Measurements from ENCODE around the gene XPO1.
"Not testable (repeated sequence)": the region's sequence is repeated elsewhere in the genome, so short reads cannot be mapped to it uniquely, and the experiment has no call there.

The XPO1 gene

DNA sequence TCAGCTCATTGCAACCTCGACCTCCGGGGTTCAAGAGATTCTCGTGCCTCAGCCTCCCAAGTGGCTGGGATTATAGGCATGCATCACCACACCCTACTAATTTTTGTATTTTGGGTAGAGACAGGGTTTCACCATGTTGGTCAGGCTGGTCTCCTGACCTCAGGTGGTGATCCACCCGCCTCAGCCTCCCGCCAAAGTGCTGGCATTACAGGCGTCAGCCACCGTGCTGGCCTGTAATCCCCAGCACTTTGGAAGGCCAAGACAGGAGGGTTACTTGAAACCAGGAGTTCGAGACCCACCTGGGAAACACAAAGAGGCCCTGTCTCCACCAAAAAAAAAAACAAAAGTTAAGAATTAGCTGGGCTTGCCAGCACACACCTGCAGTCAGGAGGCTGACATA, 85.8 kb downstream of the XPO1 start:
- no peak overlapping the region for H3K4me3 ChIP-seq (ENCODE audit: low read length)
- no peak for TF ChIP-seq CTCF (conservative IDR thresholded peaks at IDR 0.05; ENCODE audit: low read depth, low read length)
- no peak for DNase-seq (ENCODE audit: low read depth)

- no peak for TF ChIP-seq CTCF (conservative IDR thresholded peaks at IDR 0.05; ENCODE audit: low read depth, low read length)
- no peak overlapping the region for H3K4me3 ChIP-seq (ENCODE audit: low read length)
- DNase-seq (ENCODE audit: low read depth): no peak
Observed at GRCh38 chr2:61451178-61451577, 87.0 kb downstream of the XPO1 start.

DNA sequence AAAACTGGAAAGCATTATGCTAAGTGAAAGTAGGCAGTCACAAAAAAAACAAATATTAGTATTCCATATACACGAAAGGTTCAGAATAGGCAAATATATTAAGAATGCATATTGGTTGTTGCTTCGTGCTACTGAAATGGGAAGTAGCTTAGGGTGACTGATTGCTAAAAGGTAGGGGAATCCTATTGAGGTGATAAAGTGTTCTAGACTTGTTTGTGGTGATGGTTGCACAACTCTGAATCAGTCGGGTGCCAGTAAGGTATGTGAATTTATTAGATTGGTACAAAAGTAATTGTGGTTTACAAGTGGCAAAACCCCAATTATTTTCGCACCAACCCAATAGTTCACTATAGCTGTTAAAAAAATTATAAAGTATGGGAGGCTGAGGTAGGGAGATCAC, 88.0 kb downstream of the XPO1 start:
- DNase-seq (ENCODE audit: low read depth): no peak
- TF ChIP-seq CTCF (conservative IDR thresholded peaks at IDR 0.05; ENCODE audit: low read depth, low read length): no peak
- no peak overlapping the region for H3K4me3 ChIP-seq (ENCODE audit: low read length)

DNA sequence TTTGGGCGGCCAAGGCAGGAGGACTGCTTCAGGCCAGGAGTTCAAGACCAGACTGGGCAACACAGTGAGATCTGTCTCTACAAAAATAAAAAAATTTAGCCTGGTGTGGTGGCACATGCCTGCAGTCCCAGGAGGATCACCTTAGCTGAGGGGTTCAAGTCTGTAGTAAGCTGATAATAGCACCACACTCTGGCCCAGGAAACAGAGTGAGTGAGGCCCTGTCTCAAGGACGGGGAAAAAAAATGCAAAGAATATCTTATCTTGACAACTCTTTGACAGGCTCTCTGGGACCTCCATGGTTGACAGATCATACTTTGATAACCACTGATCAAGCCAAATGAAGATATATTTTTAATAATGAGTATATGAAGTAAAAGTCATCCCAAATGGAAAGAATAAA, 89.9 kb downstream of the XPO1 start:
- no peak overlapping the region for H3K4me3 ChIP-seq (ENCODE audit: low read length)
- DNase-seq (ENCODE audit: low read depth): no peak
- no peak for TF ChIP-seq CTCF (conservative IDR thresholded peaks at IDR 0.05; ENCODE audit: low read depth, low read length)

DNA sequence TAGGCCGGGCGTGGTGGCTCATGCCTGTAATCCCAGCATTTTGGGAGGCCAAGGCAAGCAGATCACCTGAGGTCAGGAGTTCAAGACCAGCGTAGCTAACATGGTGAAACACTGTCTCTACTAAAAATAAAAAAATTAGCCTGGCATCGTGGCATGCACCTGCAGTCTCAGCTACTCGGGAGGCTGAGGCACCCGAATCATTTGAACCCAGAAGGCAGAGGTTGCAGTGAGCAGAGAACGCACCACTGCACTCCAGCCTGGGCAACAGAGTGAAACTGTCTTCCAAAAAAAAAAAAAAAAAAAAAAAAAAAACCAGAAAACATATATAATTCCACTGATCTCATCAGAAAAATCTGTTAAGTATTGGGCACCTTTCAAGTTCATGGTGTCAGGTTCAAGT, 91.2 kb downstream of the XPO1 start:
- not testable (repeated sequence) for H3K4me3 ChIP-seq (ENCODE audit: low read length); DNase-seq (ENCODE audit: low read depth)

DNA sequence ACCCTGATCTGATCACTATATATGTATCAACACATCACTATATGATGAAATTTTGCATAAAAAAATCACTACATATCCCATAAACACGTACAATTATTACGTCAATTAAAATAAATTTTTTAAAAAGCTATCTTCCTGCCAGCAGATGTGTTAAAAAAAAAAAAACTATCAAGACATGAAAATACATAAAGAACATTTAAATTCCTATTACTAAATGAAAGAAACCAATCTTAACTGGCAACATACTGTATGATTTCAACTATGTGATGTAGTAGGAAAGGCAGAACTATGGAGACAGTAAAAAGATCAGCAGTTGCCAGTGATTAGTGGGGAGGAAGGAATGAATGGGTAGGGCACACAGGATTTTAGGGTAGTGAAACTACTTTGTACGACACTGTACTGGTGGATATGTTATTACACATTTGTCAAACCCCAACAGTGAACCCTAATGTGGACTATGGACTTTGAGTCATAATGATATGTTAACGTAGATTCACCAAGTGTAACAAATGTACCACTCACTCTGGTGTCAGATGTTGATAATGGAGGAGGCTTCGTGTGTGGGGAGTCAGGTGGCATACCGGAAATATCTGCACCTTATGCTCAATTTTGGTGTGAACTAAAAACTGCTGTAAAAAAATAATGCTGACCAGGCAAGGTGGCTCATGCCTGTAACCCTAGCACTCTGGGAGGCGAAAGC, 94.7 kb downstream of the XPO1 start:
- TF ChIP-seq CTCF (conservative IDR thresholded peaks at IDR 0.05; ENCODE audit: low read depth, low read length): no peak
- DNase-seq (ENCODE audit: low read depth): no peak
- no peak overlapping the region for H3K4me3 ChIP-seq (ENCODE audit: low read length)

GRCh38 chr2:61439241-61440002, 98.7 kb downstream of the XPO1 start:
- TF ChIP-seq CTCF (conservative IDR thresholded peaks at IDR 0.05; ENCODE audit: low read depth, low read length): no peak
- H3K4me3 ChIP-seq (ENCODE audit: low read length): no peak overlapping the region
- DNase-seq (ENCODE audit: low read depth): no peak
